ENCODE data around the gene IL12RB1.
A peak's percentile ranks its signal among the peaks of the same experiment; 100 is the strongest.
"Not testable (repeated sequence)": the region's sequence is repeated elsewhere in the genome, so short reads cannot be mapped to it uniquely, and the experiment has no call there.

Gene IL12RB1

DNA sequence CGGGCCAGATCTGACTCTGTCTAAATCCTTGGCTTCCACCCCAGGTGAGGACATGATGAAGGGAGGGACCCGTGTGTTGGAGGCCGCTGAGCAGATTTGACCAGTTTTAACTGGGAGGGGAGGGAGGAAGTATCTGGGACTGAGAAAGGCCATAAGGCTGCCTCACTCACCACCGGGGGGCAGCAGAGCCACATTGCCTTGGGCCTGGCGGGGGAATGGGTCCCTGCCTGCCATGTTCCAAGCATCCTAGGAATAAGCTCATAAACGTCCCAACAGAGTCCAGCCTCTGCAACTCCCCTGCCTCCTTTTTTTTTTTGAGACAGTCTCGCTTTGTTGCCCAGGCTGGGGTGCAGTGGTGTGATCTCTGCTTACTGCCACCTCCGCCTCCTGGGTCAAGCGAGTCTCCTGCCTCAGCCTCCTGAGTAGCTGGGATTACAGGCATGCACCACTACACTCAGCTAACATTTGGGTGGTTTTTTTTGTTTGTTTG, 26.3 kb upstream of the IL12RB1 start:
- peak in 55 of 56 donors; percentile 14 to 91 (median 76) for DNase-seq

DNA sequence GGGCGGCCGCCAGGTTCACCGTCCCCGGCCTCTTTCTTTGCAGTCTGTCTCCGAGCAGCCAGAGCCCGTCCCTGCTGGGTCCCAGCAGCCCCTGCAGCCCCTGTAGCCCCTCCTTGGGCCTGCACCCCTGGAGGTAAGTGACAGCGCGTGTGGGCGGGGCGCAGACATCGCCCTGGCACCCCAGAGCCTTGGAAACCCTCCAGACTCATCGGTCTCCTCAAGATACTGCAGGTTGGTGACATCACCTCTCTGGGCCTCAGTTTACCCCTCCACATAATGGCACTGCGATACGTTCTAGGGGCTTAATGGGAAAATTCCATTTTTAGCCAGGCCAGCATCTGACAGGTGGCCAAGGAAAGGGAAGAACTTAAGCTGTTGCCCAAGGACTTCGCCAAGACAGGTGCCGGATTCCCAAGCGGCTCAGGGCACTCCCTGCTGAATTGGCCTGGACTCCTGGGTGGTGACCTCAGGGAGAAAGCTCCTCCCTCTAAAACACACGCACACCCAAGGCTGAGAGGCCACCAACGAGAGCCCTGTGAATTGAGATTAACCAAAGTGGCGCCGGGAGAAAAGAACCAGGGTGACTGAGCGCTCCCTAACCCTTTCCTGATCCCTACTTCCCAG, 24.0 kb upstream of the IL12RB1 start:
- peak in 1 of 56 donors; percentile 61 for DNase-seq

DNA sequence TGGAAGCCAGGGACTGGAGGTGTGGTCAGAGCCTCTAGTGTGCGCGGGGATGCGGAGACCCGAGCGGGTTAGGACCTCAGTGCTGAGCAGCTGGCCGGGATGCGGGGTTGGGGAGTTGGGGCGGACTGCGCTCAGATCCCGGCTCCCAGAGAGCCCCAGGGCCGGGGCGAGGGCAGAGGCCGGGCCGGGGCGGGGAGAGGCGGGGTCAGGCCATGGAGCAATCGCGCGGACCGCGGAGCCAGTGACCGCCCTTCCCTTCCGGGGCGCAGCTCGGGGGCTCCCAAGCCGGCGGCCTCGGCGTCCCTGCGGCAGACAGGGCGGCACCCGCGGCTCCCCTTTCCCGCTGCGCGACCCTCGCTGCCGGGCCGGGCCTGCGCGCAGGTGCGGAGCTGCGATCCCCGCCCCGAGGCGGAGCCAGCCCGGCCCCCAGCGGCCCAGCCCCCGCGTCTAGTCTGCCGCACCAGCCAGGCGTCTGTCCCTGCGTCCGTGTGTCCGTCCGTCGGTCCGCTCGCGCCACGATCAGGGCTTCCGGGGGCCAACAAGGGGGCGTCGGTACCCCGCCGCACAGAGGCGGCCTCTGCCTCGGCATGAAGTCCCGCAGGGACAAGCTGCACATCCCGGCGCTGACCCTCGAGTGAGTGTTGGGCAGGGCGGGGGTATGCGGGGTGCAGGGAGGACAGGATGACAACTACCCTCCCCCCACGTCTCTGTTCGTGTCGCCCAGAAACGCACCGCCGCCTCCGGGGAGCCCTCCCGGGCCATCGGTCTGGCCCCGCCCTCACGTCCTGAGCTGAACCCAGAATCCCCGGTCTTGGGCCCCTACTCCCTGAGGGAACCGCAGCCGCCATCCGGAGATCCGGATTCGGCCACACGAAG, 23.2 kb upstream of the IL12RB1 start:
- peak in 33 of 56 donors; percentile 15 to 81 (median 43) for DNase-seq

DNA sequence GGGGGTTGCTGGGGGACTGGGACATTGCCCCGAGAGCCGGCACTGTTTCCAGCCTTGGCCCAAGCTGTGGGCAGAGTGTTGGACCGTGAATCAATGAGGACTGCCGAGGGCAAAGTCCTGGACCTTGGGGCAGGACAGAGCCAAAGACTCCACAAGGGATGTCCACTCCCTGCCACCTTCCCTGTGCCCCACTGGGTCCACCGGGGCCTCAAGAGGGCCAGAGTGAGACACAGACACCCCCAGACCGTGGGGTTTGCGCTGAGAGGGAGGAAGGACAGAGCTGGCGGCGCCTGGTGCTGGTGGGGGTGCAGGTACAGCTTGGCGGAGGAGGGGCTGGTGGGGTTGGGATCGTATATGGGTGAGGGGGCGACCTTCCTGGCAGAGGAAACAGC, 22.6 kb upstream of the IL12RB1 start:
- DNase-seq: peak in 1 of 56 donors; percentile 31

DNA sequence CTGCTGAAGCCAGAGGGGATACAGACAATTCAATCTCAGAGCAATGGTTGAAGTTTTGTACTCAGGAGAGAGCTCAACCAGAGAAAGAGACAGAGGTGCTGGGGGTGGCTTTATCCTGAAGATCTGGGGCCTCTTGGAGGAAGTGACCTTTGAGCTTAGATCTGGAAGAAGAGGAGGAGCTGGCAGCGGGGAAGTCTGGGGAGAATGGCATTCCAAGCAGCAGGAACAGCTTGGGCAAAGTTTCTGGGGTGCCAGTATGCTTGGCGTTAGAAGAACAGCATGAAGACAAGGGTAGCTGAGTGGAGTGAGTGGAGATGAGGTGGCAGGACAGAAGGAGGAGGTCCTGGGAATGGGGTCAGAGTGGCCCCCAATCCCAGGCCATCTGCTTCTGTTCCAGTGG, 22.2 kb upstream of the IL12RB1 start:
- DNase-seq: no peak

DNA sequence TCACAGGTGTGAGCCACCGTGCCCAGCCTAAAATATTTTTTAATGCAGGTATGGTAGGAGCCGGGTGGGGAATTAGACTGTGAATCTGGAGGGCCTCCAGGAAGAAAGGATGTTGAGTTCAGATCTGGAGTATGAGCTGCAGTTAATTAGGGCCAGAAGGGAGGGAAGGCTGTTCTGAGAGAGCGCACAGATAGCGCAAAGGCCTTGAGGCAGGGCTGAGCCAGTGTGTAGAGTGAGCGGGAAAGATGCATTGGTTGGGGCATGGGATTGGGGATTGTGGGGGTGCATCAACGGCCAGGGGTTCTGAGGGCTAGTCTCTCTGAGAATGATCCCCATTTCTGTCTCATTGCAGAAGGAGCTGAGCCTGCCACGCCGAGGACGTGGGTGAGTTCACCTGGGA, 20.5 kb upstream of the IL12RB1 start:
- DNase-seq: no peak

DNA sequence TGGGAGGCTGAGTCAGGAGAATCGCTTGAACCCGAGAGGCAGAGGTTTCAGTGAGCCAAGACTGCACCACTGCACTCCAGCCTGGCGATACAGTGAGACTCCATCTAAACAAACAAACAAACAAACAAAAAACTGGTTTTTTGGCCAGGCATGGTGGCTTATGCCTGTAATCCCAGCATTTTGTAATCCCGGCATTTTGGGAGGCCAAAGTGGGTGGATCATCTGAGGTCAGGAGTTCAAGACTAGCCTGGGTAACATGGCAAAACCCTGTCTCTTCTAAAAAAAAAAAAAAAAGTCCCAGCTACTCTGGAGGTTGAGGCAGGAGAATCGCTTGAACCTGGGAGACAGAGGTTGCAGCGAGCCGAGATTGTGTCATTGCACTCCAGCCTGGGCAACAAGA, 18.5 kb upstream of the IL12RB1 start:
- not testable (repeated sequence) for DNase-seq

DNA sequence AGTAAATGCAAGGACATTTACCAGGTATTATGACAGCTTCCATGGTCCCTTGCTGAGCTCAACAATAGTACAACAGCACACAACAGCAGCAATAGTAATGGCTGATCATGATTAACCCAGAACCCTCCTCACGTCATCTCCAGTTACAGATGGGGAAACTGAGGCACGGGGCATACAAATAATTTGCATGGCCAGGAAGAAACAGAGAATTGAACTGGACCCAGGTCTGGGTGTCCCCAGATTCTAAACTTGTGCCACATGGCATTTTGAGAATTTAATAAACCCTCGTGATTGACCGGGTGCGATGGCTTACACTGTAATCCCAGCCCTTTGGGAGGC, 18.0 kb upstream of the IL12RB1 start:
- DNase-seq: no peak

DNA sequence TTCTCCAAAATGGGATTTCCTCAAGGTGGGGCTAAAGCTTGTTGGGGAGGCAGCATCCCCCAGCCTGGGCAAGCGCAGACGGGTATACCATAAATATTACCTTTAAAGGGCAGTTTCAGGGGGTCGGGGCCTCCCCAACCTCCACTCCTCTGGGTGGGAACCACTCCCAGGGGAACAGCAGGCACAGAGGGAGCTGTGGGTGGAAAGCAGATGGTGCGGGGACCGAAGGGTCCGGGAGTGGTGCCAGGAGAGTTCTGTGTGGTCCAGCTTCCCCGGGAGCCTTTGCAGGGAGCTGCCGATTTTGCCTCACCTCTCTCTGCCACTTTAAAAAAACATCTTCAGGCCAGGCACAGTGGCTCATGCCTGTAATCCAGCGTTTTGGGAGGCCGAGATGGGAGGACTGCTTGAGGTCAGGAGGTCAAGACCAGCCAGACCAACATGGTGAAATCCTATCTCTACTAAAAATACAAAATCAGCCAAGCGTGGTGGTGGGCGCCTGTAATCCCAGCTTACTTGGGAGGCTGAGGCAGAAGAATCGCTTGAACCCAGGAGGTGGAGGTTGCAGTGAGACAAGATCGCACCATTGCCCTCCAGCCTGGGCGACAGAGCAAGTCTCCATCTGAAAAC, 16.3 kb upstream of the IL12RB1 start:
- no peak for DNase-seq

DNA sequence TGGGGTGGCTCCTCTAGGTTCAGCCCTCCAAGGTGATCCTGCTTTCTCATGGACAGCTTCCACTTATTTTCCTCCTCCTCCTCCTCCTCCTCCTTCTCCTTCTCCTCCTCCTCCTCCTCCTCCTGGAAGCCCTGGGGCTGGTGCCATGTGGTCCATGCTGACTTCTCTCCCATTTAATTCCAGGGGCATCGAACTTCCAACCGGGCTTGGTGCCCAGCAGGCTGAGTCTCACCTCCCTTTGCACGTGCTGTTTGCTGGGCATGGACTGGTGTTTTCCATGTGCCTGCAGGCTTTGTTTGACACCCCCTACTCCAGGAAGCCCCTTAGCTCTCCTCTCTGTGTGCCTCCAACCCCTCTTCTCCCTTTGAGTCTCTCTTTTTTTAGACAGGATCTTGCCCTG, 14.5 kb upstream of the IL12RB1 start:
- DNase-seq: no peak

DNA sequence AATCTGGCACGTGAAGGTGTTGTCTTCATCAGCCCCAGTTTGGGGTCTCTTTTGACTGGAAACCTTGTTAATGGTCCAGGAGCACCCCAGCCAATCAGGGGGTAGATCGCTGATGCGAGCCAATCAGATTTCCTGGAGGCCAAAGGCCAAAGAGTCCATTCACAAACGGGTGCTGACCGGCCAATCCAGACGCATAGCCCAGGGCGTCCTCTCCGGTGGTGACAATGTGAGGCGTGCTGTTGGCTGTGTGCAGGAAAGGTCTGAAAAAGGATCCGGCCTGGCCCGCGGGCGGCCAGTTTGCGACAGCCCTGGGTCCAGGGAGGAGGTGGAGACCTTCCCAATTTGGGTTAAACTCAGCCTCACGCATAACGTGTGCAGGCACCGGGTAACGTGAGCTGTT, 14.0 kb upstream of the IL12RB1 start:
- peak in 29 of 56 donors; percentile 6 to 67 (median 34) for DNase-seq

DNA sequence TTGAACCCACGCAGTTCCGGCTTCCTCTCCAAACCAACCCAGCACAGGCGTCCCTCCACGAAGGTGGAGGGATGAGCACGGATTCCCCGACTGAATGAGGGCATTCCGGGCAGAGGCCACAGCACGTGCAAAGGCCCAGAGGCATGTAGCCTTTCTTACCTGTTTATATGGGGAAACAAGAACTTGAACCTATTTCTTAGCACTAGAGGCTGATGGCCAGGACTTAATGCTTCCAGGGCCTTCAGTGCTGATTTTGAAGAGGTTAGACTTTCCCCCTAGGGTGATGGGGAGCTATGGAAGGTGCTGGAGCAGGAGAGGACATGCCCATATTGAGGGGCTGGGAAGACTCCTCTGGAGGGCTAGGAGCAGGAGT, 12.9 kb upstream of the IL12RB1 start:
- DNase-seq: no peak

DNA sequence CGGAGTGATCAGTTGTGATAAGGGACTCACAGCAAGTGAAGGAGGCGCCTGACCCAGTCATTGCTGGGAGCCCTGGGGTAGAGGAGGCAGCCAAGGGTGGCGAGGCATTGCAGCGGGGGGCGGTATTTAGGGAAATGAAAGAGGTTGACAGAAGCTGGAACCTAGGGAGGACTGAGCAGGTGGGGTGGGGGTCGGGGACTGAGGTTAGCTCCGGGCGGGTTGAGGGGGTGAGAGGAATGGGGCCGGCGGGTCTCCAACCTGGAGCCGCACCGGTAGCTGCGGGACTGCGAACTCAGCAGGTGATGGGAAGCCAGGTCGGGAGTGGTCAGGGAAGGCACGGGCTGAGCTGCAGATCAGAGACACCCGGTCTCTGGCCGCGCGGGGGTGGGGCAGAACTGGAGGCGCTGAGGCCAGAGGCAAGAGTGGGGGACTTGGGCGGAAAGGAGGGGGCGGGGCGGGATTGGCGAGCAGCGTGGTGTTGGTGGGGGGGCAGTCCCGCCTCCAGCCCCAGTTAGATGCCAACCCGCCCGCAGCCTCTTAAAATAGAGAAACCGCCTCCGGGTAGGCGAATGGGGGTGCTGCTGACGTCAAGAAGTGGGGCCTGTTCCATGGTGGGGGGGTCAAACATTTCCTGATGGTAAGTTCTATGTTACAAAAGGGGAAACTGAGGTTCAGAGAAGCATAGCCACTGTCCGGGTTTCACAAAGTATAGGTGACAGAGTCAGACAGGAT, 12.3 kb upstream of the IL12RB1 start:
- DNase-seq: peak in 13 of 56 donors; percentile 10 to 60 (median 27)

DNA sequence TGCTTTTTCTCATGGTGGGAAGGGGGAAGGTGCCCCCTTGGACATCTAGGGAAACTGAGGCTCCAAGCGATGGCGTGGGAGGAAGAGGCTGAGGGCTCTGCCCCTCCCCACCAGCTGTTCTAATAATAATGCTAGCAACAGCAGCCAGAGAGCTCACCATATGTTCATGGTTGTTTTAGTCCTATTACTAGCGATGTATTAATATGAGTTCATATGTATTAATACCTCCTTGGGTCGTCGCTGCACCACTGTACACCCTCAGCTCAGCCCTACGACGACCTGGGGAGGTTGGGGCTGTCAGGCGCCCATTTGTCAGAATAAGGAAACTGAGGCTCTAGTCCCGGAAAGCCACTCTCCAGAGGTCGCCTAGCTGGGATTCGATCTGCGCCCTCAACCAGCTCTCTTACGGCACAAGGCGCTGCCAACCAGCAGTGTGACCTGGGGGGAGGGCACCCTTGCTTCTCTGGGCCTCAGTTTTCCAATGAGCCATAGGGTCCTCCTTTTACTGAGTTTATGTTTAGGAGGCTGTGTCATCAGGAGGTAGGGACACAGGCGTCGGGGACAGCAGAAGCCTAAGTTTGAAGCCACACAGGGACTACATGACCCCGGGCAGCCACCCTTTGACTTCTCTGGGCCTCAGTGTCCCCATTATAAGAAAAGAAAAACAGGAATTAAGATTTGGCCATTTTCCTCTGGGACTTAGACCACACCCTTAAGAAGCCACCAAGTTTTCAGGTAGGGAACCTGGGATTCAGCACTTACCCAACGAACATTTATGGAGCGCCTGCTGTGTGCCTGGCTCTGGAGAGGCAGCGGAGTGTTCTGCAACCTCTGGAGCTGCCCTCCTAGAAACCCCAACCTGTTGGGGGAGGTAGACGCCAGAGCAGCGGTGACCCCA, 11.5 kb upstream of the IL12RB1 start:
- DNase-seq: no peak

DNA sequence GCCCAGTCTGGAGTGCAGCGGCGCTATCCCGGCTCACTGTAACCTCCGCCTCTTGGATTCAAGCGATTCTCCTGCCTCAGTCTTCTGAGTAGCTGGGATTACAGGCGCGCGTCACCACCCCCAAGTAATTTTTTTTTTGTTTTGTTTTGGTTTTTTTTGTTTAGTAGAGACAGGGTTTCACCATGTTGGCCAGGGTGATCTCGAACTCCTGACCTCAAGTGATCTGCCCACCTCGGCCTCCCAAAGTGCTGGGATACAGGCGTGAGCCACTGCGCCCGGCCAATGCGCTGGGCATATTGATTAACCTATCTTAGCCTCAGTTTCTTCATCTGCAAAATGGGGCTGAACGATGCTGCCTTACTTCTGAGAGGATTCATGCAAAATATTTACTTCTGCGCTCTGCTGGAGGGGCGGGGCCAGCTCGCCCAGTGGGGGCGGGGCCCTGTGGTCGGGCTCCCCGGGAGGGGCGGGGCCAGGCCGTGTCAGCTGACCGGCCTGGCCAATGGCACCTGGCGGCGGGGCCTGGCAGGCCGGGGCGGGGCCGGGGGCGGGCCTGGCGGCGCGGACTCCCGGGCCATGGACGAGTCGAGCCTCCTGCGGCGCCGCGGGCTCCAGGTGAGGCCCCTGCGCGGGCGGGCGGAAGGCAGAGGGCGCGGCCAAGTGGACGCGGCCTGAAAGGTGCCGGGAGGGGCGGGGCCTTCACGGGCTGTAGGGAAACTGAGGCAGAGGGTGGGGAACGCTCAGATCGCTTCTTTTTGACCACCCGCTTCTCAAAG, 10.7 kb upstream of the IL12RB1 start, which contains the start of gene MAST3:
Gene MAST3, plus strand, starts transcription at position 562 of the 776 bp plus-strand sequence. Its CDS starts 15 bp downstream, at position 577.
- peak in 53 of 56 donors; percentile 8 to 88 (median 76) for DNase-seq

DNA sequence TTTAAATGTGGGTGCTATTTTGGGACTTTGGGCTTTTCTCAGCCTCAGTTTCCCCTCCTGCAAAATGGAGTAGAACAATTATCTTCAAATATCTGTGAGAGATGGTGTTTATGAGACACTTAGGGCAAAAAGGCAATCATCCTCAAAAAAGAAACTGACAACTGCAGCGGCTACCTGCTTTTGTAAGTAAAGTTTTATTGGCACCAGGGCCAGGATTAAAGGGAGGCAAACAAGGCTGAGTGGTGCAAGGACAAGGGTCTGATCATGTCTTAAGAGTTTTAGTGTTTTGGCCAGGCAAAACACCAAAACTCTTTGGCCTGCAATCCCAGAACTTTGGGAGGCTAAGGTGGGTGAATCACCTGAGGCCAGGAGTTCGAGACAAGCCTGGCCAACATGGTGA, 9.5 kb upstream of the IL12RB1 start:
- DNase-seq: no peak

DNA sequence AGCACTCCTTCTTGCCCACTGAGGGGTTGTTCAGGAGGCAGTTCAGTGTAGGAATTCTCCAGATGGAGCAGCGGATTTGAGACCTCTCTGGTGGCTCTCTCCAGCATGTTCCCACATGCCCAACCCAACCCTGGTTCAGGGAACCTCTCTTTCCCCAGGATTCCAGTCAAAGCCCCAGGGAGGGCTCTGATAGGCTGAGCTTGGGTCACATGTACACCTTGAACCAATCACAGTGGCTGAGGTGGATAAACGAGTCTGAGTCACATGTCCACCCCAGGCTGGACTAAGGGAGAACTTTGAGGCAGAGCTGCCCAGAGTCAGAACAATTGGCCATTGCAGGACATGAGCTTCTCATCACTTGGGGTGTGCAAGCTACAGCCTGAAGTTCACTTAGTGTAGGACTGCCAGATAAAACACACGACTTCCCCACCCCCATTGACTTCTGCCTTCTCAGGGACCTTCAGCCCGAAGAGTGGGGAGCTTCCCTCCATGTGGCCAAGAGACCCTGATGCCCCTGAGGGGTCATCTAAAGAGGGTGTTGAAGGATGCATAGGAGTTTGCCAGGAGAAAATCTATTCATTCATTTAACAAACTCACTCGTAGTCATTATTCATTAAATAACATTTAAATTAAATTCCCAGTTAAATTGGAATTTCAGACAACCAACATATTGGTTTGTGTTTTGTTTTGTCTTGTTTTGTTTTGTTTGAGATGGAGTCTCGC, 6.9 kb upstream of the IL12RB1 start:
- peak in 5 of 56 donors; percentile 12 to 35 (median 30) for DNase-seq

DNA sequence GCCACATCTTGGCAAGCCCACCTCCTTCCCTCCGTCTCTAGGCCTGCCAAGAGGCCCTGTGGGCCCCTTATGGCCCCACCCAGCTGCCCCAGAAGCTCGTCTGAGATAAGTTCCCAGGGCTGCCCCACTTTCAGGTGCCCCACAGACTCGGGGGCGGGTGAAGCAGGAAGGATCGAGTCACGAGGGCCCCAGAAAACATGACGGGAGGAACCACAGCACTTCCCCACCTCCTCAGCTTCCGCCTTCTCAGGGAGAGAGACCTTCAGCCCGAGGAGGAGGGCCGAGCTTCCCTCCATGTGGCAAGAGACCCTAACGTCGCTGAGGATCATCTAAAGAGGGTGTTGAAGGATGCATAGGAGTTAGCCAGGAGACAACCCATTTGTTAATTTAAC, 4.5 kb upstream of the IL12RB1 start:
- DNase-seq: peak in 15 of 56 donors; percentile 3 to 45 (median 20)
